GM18502 (cell line): ENCODE data around the gene ANTXRL.
"Not testable (repeated sequence)": the region's sequence is repeated elsewhere in the genome, so short reads cannot be mapped to it uniquely, and the experiment has no call there.

ENCODE experiments used
- ATAC-seq: cut with Tn5 transposase; IDR thresholded peaks from one replicate; pipeline ENCODE4 v1.9.1; 2021; ENCODE audit warnings: mild to moderate bottlenecking; ENCODE audit not compliant: unreplicated experiment, poor library complexity

ANTXRL gene

GRCh38 chr10:46254007-46254383, 32.8 kb upstream of the ANTXRL start:
- no peak for ATAC-seq

GRCh38 chr10:46254467-46254866, 32.3 kb upstream of the ANTXRL start:
- ATAC-seq: no peak

- ATAC-seq: not testable (repeated sequence)
Observed at GRCh38 chr10:46255210-46255609, 31.6 kb upstream of the ANTXRL start.

- ATAC-seq: no peak
Observed at GRCh38 chr10:46255801-46256747, 30.7 kb upstream of the ANTXRL start.

- ATAC-seq: no peak
Observed at GRCh38 chr10:46257099-46257498, 29.7 kb upstream of the ANTXRL start.

- not testable (repeated sequence) for ATAC-seq
Observed at GRCh38 chr10:46262906-46263560, 23.8 kb upstream of the ANTXRL start.

- ATAC-seq: no peak
Observed at GRCh38 chr10:46263831-46264268, 22.9 kb upstream of the ANTXRL start.

GRCh38 chr10:46264336-46264735, 22.5 kb upstream of the ANTXRL start:
- no peak for ATAC-seq

GRCh38 chr10:46264737-46265368, 21.9 kb upstream of the ANTXRL start:
- ATAC-seq: no peak

GRCh38 chr10:46265566-46266305, 21.1 kb upstream of the ANTXRL start:
- ATAC-seq: not testable (repeated sequence)

GRCh38 chr10:46266306-46266985, 20.4 kb upstream of the ANTXRL start:
- ATAC-seq: no peak

GRCh38 chr10:46267132-46267985, 19.4 kb upstream of the ANTXRL start:
- no peak for ATAC-seq

GRCh38 chr10:46268076-46268881, 18.5 kb upstream of the ANTXRL start:
- ATAC-seq: no peak

GRCh38 chr10:46269554-46270053, 17.2 kb upstream of the ANTXRL start:
- not testable (repeated sequence) for ATAC-seq

- no peak for ATAC-seq
Observed at GRCh38 chr10:46270086-46270811, 16.5 kb upstream of the ANTXRL start.

- ATAC-seq: not testable (repeated sequence)
Observed at GRCh38 chr10:46270963-46271530, 15.8 kb upstream of the ANTXRL start.
